NCI-H446 (cell line): ENCODE results near the gene SDF4.

Experiments used
- DNase-seq, 2 experiments: peaks; one replicate each; lab custom pipeline; 2025; lab: John Stamatoyannopoulos, UW

The SDF4 gene

GRCh38 chr1:1211541-1212441 lies 20.0 kb downstream of the SDF4 start:
- no peak for DNase-seq

DNA sequence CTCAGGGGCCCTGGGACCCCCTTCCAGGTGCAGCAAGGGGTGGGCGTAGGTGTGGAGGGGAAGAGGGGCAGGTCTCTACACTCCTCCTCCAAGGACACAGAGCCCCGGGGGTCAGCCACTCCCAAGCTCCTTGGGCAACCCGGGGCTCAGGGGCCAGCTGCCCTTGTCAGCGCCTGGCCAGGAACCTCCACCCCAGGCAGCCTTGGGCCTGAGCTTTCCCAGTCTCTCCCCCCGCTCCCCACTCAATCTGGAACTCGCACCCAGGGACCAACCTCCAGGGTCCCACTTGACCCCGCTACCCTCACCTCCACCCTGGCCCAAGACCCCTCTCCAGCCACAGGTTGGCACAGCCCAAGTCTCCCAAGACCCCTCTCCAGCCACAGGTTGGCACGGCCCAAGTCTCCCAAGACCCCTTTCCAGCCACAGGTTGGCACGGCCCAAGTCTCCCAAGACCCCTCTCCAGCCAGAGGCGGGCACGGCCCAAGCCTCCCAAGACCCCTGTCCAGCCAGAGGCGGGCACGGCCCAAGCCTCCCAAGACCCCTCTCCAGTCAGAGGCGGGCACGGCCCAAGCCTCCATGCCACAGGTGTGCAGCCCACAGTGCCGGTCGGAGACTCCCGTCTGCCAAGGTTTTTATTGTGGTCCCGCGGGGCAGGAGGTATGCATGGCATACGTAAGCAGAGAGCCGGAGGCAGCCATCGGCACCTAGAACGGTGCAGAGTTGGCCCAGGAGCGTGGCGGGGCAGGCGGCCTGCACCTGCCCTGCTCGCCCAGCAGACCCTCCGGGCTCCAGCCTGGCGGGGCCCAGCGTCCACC lies 20.9 kb downstream of the SDF4 start:
- DNase-seq, result no peak

DNA sequence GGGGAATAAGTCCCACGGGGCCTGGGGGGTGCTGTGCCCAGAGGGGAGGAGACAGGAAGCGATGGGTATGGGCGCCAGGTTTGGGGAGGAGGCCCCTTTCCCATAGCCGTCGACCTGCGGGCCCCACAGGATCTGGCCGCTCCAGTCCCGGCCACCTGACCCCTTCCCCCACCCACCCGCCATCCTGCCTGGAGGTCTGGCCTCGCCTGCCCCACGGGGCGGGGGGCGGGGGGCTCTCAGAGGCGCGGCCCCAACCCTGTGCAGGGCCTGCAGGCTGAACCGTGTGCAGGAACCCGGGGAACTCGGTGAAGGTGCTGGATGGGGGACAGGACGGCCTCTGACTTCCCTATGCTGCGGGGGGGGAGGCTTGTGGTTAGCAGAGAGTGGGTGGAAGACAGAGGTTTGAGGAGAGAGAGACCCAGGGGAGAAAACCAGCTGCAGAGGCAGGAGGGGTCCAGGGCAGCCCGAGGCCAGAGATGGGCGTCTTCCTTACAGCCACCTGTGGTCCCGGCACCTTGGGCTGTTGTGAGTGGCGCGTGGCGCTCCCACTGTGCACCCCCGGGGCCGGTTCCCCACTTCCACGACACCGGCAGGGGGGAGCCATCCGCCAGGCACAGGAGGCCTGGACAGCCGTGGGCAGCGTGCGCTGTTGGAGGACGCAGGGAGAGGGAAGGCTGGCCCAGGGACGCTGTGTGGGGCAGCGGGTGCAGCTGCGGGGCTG lies 22.9 kb downstream of the SDF4 start:
- no peak for DNase-seq

DNA sequence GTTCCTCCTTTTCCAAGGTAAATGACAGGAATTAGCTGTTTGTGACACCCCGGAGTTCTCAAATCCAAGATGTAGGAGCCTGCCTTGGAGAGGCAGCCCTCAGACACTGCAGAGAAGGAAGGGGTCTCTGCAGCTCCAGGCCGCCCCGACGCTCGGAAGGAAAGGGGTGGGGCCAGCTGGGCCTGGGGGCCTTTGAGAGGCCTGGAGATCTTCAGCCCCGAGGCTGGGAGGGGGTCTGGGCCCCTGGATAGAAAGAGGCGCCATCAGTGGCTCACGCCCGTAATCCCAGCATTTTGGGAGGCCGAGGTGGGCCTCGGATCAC lies 24.3 kb downstream of the SDF4 start:
- DNase-seq, result no peak

GRCh38 chr1:1206966-1207531 lies 24.8 kb downstream of the SDF4 start:
- DNase-seq, result no peak

DNA sequence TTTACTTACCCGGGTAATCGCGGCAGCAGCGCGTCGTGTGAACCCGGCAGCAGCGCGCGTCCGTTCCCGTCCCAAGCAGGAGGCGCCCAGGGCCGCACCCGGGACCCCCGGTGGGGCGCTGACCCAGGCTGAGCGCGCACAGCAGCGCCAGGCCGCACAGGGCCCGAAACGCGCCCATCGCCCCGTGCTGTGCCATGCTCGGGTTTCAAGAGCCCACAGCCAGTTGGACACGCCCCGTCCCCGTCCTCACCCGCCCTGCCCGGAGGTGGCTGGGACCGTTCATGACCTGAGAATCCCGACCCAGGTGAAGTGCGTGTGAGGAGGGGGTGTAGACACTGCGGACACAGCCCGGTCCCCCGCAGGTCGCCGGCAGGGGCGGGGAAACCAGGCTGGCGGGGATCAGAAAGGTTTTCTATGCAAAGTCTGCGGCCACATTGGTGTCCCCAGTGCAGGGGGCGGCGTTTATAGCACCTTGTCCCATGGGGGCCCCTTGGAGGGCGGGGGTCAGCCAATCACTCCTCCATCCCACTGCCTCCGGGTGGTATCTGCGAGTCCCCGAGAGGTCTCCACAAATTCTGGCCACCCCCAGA lies 25.3 kb downstream of the SDF4 start, which contains the start of gene TNFRSF18:
TSS of gene TNFRSF18 (minus strand) at position 217 of the 590 bp plus-strand sequence. CDS start at position 196, 21 bp downstream.
- no peak for DNase-seq

DNA sequence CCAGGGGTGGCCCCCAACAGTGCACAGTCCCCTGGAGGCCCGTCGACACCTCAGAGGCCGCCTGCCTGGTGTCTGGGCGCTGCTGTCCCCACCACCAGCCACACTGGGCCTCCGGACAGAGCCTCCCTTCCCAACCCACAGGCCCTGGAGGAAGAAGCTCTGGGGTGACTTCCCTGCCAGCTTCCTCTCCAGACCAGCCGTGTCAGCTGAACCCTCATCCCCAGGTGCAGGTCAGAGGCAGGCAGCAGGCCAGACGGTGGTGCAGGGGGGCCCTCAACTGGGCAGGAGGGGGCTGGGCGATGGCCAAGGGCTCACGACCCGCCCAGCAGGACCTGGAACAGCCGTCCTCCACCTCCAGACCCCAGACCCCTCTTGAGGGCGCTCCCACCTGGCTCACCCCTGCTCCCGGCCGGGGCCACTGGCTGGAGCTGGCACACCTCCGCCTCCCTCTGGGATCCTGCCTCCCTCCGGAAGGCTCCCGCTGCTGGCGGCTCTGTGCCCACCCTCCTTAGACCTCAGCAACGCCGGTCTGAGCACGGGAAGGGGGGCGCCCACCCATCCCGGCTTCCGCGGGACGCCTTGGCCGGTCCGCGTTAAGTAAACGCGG lies 25.9 kb downstream of the SDF4 start:
- no peak for DNase-seq

GRCh38 chr1:1204998-1205768 lies 26.6 kb downstream of the SDF4 start:
- no peak for DNase-seq

- DNase-seq, result no peak
These were observed 27.3 kb downstream of the SDF4 start for GRCh38 chr1:1204425-1204920.

DNA sequence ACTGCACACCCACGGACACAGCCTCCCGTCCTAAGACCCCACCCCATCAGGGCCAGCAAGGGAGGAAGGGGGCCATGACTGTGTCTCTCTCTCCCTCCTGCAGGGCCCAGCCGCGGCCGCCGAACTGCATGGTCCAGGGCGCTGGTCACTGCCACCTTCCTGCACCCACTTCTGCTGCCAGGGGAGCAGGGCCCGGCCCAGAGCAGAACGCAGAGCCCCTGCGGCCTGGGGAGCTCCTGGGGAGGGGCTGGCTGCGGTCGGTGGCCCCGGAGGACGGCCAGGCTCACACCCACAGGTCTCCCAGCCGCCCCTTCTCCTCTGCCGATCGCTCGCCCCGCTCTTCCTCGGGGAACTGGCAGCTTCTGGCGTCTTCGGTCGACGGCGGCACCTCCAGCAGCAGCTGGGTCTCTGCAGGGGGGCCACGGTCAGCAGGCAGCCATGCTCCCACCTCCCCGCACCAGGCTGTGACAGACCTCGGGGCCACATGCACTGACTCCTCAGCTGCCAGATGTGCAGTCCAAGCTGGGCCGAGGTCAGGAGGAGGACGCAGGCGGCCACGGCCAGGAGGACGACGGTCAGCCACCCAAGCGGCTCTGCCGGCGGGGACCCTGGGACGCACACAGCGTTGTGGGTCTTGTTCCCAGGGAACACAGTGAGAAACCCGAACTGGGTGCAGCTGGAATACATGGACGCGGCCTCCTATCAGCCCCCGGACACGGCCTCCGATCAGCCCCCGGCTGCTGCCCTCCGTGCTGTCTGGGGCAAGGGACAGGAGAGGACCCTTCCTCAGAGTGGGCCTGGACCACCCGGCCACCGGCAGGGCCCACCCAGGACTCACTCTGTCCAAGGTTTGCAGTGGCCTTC lies 28.0 kb downstream of the SDF4 start:
- DNase-seq, result no peak

DNA sequence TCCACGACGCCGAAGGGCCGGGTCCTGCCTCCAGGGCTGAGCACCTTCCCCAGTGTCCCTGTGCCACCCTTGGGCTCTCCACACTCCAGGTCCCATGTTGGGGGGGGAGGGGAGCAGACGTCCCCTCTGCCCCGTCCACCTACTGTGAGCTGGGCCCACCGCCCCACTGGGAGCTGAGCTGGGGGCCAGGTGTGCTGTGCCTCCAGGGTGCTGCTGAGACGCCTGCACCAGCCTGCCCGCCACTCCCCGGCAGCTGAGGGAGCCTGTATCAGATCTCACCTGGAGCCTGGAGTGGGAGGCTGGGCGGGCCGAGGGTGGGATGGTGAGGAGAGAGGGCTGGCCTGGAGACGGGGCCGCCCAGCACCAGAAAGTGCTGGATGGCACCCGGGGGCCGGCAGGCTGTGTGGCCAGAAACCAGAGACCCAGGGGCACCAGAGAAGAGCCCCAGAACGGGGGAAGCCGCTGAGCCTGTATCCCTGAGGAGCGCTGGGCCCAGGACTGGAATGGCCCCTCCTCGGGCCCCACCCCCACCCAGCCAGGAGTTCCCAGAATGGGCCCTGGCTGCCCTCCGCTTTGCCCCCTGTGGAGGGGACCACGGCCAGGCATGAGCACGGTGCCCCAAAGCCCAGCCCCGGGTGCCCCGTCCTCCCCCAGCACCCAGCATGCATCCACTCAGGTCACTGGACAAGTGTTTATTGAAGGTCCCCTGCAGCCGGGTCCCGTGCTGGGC lies 28.8 kb downstream of the SDF4 start:
- DNase-seq, result no peak

GRCh38 chr1:1200876-1201810 lies 30.7 kb downstream of the SDF4 start:
- no peak for DNase-seq

DNA sequence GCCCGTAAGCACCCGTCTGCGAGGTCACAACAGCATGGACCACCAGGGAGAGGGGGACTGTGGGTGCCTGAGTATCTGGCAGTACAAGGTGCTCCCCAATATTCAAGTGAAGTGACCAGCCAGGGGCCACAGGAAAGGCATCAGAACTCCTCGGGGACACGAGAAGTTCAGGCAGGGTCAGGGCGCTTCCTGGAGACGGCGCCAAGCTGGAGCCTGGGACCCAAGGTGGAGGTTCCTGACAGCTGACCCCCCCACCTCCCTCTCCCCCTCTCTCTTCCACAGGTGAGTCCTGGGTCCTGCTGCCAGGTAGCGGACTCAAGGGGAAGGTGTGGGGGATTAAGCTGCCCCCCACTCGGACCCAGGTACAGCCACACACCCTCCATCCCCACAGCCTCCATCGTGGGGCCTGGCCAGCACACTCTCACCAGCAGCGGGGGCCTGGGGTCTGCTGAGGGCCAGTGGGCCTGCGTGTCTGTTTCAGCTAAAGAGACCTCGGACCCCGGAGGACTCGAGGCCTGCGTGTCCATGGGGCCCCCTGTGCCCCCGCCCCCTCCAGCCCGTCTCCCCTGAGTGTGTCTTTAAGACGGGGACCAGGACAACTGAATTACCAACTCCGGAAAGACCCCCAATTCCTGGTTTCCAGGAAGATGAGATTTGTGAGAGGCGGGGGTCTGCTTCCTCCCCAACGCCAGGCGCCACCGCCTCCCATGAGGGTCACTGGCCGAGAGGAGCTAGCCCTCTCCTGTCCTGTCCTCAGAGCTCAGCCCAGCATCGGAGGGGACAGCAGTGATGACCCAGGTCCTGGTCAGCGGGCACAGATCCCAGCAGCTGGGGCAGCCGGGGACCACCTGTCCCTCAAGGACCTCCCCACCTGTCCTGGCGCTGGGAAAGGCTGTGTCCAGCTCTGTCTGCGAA lies 31.6 kb downstream of the SDF4 start:
- no peak for DNase-seq

DNA sequence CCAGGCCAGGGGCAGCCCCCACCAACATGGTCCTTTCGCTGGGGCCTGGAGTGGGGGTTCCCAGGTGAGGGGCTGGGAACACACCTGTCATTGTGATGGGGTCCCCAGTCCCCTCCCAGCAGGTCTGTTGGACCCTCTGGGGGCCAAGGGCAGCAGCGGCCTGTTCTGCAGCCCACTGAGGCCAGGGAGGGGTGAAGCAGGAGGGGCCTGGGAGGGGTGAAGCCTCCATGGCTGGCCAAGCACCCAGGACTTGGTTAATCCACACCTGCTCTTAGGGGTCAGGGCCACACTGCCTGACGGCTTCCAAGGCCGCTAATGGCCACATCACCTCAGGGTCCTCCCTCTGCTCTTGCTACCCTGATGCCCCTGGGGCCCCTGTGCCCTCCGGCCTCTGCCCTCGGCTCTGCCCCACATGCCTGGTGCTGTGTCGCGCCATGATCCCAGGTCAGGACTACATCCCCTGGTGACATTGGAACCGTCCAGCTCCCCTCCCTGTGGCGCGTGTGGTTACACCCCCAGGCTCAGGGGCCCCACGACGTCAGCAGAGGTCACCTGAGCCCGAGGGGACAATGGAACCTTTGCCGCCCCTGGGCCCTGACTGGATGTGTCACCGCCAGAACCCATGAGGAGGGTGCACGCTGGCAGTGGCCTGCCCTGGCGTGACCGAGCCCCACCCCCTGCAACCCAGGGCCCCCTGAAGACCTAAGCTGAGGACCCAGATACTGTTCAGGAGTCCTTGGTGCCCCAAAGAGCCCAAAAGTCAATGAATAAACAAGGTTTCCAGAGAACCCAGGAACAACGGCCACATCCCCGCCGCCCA lies 32.5 kb downstream of the SDF4 start:
- no peak for DNase-seq

GRCh38 chr1:1198423-1199140 lies 33.2 kb downstream of the SDF4 start:
- no peak for DNase-seq
